Osteocyte (in vitro differentiated cells): ENCODE data around the gene GTF3C1. TPM values are rescaled to one million over a fixed set of nuclear protein-coding genes. Genes with fewer than 3 reads are reported as not detected.
A peak's percentile ranks its signal among the peaks of the same experiment; 100 is the strongest.

Source experiments
- DNase-seq: peaks from one replicate; pipeline ENCODE4 v3.0.0; 2021; ENCODE audit warnings: mixed read lengths; ENCODE audit not compliant: unreplicated experiment; ENCODE audit errors: extremely low spot score
- H3K27ac Mint-ChIP-seq: one replicate; pipeline ENCODE4 v1.8.0; 2021; ENCODE audit warnings: mild to moderate bottlenecking, mixed read lengths; ENCODE audit not compliant: unreplicated experiment
- H3K27me3 Mint-ChIP-seq: one replicate; pipeline ENCODE4 v1.8.0; 2021; ENCODE audit warnings: mixed read lengths; ENCODE audit not compliant: unreplicated experiment
- H3K36me3 Mint-ChIP-seq: one replicate; pipeline ENCODE4 v1.8.0; 2021; ENCODE audit warnings: mixed read lengths; ENCODE audit not compliant: unreplicated experiment
- H3K4me1 Mint-ChIP-seq: one replicate; pipeline ENCODE4 v1.8.0; 2021; ENCODE audit warnings: mixed read lengths; ENCODE audit not compliant: unreplicated experiment
- H3K4me3 Mint-ChIP-seq: one replicate; pipeline ENCODE4 v1.8.0; 2021; ENCODE audit warnings: mild to moderate bottlenecking, moderate library complexity, mixed read lengths; ENCODE audit not compliant: unreplicated experiment
- H3K9me3 Mint-ChIP-seq: one replicate; pipeline ENCODE4 v1.8.0; 2021; ENCODE audit warnings: mixed read lengths; ENCODE audit not compliant: unreplicated experiment
- CTCF ChIP-seq: fragments of 200-600 bp; sonication (generic); IDR thresholded peaks from 2 replicates; pipeline ENCODE4 v1.5.0; 2021; ENCODE audit warnings: antibody characterized with exemption, mild to moderate bottlenecking, moderate library complexity
- total RNA-seq: library from RNA; stranded (reverse); gene quantifications from 2 replicates; pipeline ENCODE4 v1.2.1, GENCODE V29; 2021

The GTF3C1 gene
- total RNA-seq, 1 donor from 2014 or later, result 92.3 TPM

- no peaks in the 10 kb centered on the region for H3K27me3 Mint-ChIP-seq
- no peak overlapping the region for H3K4me3 Mint-ChIP-seq
- peaks cover 21% of the 10 kb centered on the region for H3K4me1 Mint-ChIP-seq
- H3K27ac Mint-ChIP-seq, result no peak overlapping the region
- TF ChIP-seq CTCF, result no peak
- no peak for DNase-seq
- H3K36me3 Mint-ChIP-seq, result peaks cover 71% of the 10 kb centered on the region
- no peaks in the 10 kb centered on the region for H3K9me3 Mint-ChIP-seq
Measured at GRCh38 chr16:27534256-27534655, 15.5 kb downstream of the GTF3C1 start.

- Mint-ChIP-seq H3K36me3 (peaks cover 75% of the 10 kb centered on the region), H3K4me1 (peaks cover 24% of the 10 kb centered on the region), H3K27me3 (no peaks in the 10 kb centered on the region), H3K4me3 (no peak overlapping the region), H3K27ac (no peak overlapping the region), H3K9me3 (no peaks in the 10 kb centered on the region)
- no peak for TF ChIP-seq CTCF
- no peak for DNase-seq
Measured at GRCh38 chr16:27531826-27532800, 17.6 kb downstream of the GTF3C1 start.

GRCh38 chr16:27531186-27531585, 18.5 kb downstream of the GTF3C1 start:
- H3K27ac Mint-ChIP-seq, result peak overlapping the region; percentile 59
- peaks cover 24% of the 10 kb centered on the region for H3K4me1 Mint-ChIP-seq
- no peaks in the 10 kb centered on the region for H3K27me3 Mint-ChIP-seq
- no peak overlapping the region for H3K4me3 Mint-ChIP-seq
- peaks cover 75% of the 10 kb centered on the region for H3K36me3 Mint-ChIP-seq
- no peak for DNase-seq
- H3K9me3 Mint-ChIP-seq, result no peaks in the 10 kb centered on the region
- no peak for TF ChIP-seq CTCF

GRCh38 chr16:27529962-27530361, 19.8 kb downstream of the GTF3C1 start:
- H3K4me1 Mint-ChIP-seq, result peaks cover 24% of the 10 kb centered on the region
- peaks cover 78% of the 10 kb centered on the region for H3K36me3 Mint-ChIP-seq
- H3K9me3 Mint-ChIP-seq, result no peaks in the 10 kb centered on the region
- DNase-seq, result no peak
- TF ChIP-seq CTCF, result no peak
- H3K4me3 Mint-ChIP-seq, result no peak overlapping the region
- H3K27ac Mint-ChIP-seq, result peak overlapping the region; percentile 76
- no peaks in the 10 kb centered on the region for H3K27me3 Mint-ChIP-seq

- Mint-ChIP-seq H3K27ac (no peak overlapping the region), H3K9me3 (no peaks in the 10 kb centered on the region), H3K4me1 (peaks cover 24% of the 10 kb centered on the region), H3K4me3 (no peak overlapping the region), H3K36me3 (peaks cover 71% of the 10 kb centered on the region), H3K27me3 (no peaks in the 10 kb centered on the region)
- TF ChIP-seq CTCF, result no peak
- no peak for DNase-seq
Measured at GRCh38 chr16:27528294-27528693, 21.4 kb downstream of the GTF3C1 start.
